CD14-positive monocyte (primary cell): ENCODE data around the gene GIPR. TPM values are rescaled to one million over a fixed set of nuclear protein-coding genes. Genes with fewer than 3 reads are reported as not detected.

Source experiments
- DNase-seq, 3 donors: peaks; one replicate each; pipeline ENCODE4 v3.0.0-alpha.2; 2011 to 2022
- H2AFZ ChIP-seq: 2 replicates; pipeline ENCODE4 v1.6.0; 2012; ENCODE audit warnings: mild to moderate bottlenecking, low read depth, low read length, inconsistent platforms; ENCODE audit not compliant: insufficient read depth, poor library complexity, severe bottlenecking
- H3K27ac ChIP-seq, 2 donors: 1 replicate in 1 of 2; 2 replicates in 1 of 2; pipeline ENCODE4 v1.5.1; 2012 to 2013; ENCODE audit warnings: low read length in 2 of 2, control low read depth in 1 of 2, inconsistent platforms in 1 of 2, low read depth in 1 of 2, mild to moderate bottlenecking in 1 of 2
- H3K27me3 ChIP-seq, 2 donors: one replicate each; pipeline versions ENCODE4 v1.6.0 to v1.6.1; 2011 to 2013; ENCODE audit warnings: low read length in 2 of 2; ENCODE audit not compliant: control insufficient read depth in 2 of 2, insufficient read depth in 2 of 2
- H3K36me3 ChIP-seq, 2 donors: replicated peaks in 1 of 2; 1 replicate in 1 of 2; 2 replicates in 1 of 2; pipeline versions ENCODE4 v1.5.1 to v1.6.1; 2012 to 2013; ENCODE audit warnings: low read length in 2 of 2, control low read depth in 1 of 2, inconsistent platforms in 1 of 2, mild to moderate bottlenecking in 1 of 2; ENCODE audit not compliant: insufficient read depth in 2 of 2, control insufficient read depth in 1 of 2
- H3K4me1 ChIP-seq, 2 donors: 1 replicate in 1 of 2; 2 replicates in 1 of 2; pipeline versions ENCODE4 v1.5.1 to v1.6.1; 2012 to 2013; ENCODE audit warnings: low read length in 2 of 2, control low read depth in 1 of 2, inconsistent platforms in 1 of 2, mild to moderate bottlenecking in 1 of 2, moderate library complexity in 1 of 2; ENCODE audit not compliant: insufficient read depth in 2 of 2, control insufficient read depth in 1 of 2
- H3K4me2 ChIP-seq: replicated peaks from 2 replicates; pipeline ENCODE3; 2012; ENCODE audit warnings: low read length, moderate library complexity, mild to moderate bottlenecking; ENCODE audit not compliant: poor library complexity, severe bottlenecking; ENCODE audit errors: extremely low read depth
- H3K4me3 ChIP-seq, 3 experiments: fragments of 200-600 bp in 1 of 3; sonication (generic) in 1 of 3; replicated peaks in 1 of 3; 1 replicate in 2 of 3; 2 replicates in 1 of 3; pipeline ENCODE4 v1.5.1; 2011 to 2013; ENCODE audit warnings: low read length in 3 of 3, mild to moderate bottlenecking in 3 of 3, control low read depth in 2 of 3, low read depth in 2 of 3, inconsistent platforms in 1 of 3, moderate library complexity in 1 of 3
- H3K79me2 ChIP-seq: 2 replicates; pipeline ENCODE4 v1.6.0; 2012; ENCODE audit warnings: mild to moderate bottlenecking, control low read depth, inconsistent platforms, low read length, moderate library complexity; ENCODE audit not compliant: insufficient read depth
- H3K9ac ChIP-seq: 2 replicates; pipeline ENCODE4 v1.6.0; 2017; ENCODE audit warnings: low read length, mild to moderate bottlenecking; ENCODE audit not compliant: insufficient read depth, poor library complexity, severe bottlenecking
- H3K9me3 ChIP-seq, 2 donors: replicated peaks in 1 of 2; 1 replicate in 1 of 2; 2 replicates in 1 of 2; pipeline versions ENCODE4 v1.5.1 to v1.6.1; 2012 to 2013; ENCODE audit warnings: low read length in 2 of 2, control low read depth in 1 of 2; ENCODE audit not compliant: control insufficient read depth in 1 of 2, insufficient read depth in 1 of 2
- H4K20me1 ChIP-seq: 2 replicates; pipeline ENCODE4 v1.6.0; 2012; ENCODE audit warnings: mild to moderate bottlenecking, low read length, control low read depth, moderate library complexity; ENCODE audit not compliant: insufficient read depth
- H3K27ac Mint-ChIP-seq, 7 donors: one replicate each; pipeline ENCODE4 v1.8.0; 2020; ENCODE audit warnings: mild to moderate bottlenecking in 7 of 7, mixed read lengths in 7 of 7, moderate library complexity in 6 of 7, inconsistent platforms in 2 of 7
- H3K27me3 Mint-ChIP-seq, 3 donors: one replicate each; pipeline ENCODE4 v1.8.0; 2021 to 2022; ENCODE audit warnings: low read depth in 3 of 3, mild to moderate bottlenecking in 3 of 3, mixed read lengths in 3 of 3, moderate library complexity in 3 of 3, inconsistent platforms in 1 of 3
- H3K36me3 Mint-ChIP-seq, 2 donors: one replicate each; pipeline ENCODE4 v1.8.0; 2020; ENCODE audit warnings: mixed read lengths in 2 of 2, inconsistent platforms in 1 of 2, mild to moderate bottlenecking in 1 of 2
- H3K4me1 Mint-ChIP-seq: one replicate; pipeline ENCODE4 v1.8.0; 2020; ENCODE audit warnings: mild to moderate bottlenecking, mixed read lengths
- H3K4me3 Mint-ChIP-seq, 2 donors: one replicate each; pipeline ENCODE4 v1.8.0; 2020; ENCODE audit warnings: mild to moderate bottlenecking in 2 of 2, mixed read lengths in 2 of 2, moderate library complexity in 1 of 2
- H3K9me3 Mint-ChIP-seq, 7 donors: one replicate each; pipeline ENCODE4 v1.8.0; 2020 to 2022; ENCODE audit warnings: mixed read lengths in 7 of 7, mild to moderate bottlenecking in 6 of 7, moderate library complexity in 6 of 7, inconsistent platforms in 2 of 7
- CTCF ChIP-seq: fragments of 200-600 bp; IDR thresholded peaks from one replicate; pipeline ENCODE4 v1.8.0; 2022; ENCODE audit warnings: antibody characterized with exemption, mild to moderate bottlenecking
- WGBS: methylation state at CpG from one replicate; pipeline ENCODE4 v1.1.5; 2013; ENCODE audit warnings: missing lambda C conversion rate; ENCODE audit not compliant: insufficient coverage; 5-methylcytosine and 5-hydroxymethylcytosine counted together
- intact Hi-C, 2 donors: fragments of 100-400 bp; cut with micrococcal nuclease; formaldehyde crosslinking; loops; one replicate each; pipeline versions ENCODE4 v1.15.0 to v1.15.1; 2023
- polyA plus RNA-seq, 3 donors: library from polyadenylated mRNA; depleted of rRNA in 1 of 3; unstranded in 2 of 3; stranded (reverse) in 1 of 3; fragments of 300-500 nt in 2 of 3; fragments of >200 nt in 1 of 3; fragmentation: Illumina TruSeq in 2 of 3; gene quantifications; 1 replicate in 2 of 3; 2 replicates in 1 of 3; pipeline ENCODE4 v1.2.3, GENCODE V29; 2012 to 2021

Gene GIPR
- polyA plus RNA-seq, 3 donors = not detected

GRCh38 chr19:45677351-45678230 lies 9.6 kb downstream of the GIPR start:
- no peak overlapping the region for H2AFZ ChIP-seq
- Mint-ChIP-seq H3K36me3 (peaks cover 0 to 2% of the 10 kb centered on the region in 2 donors), H3K4me1 (peaks cover 33% of the 10 kb centered on the region), H3K27me3 (peaks cover 42 to 83% (median 61%) of the 10 kb centered on the region in 3 donors), H3K9me3 (peaks cover 0 to 7% (median 0%) of the 10 kb centered on the region in 7 donors), H3K27ac (peak overlapping the region in 3 of 7 donors; percentile 9 to 53 (median 50)), H3K4me3 (peak overlapping the region; percentile 48 to 79)
- no peaks in the 10 kb centered on the region for H4K20me1 ChIP-seq
- intact Hi-C loops = loop anchor here in 1 of 2 donors (5.0 kb wide), 1 partner anchor 35 kb away; no protein-coding TSS in a partner anchor
- DNase-seq = peak; percentile 38 to 49 (median 42)
- TF ChIP-seq CTCF = peak; percentile 48
- no peak overlapping the region for H3K27ac ChIP-seq
- peaks cover 13 to 55% of the 10 kb centered on the region in 2 donors for H3K27me3 ChIP-seq
- H3K9me3 ChIP-seq = no peaks in the 10 kb centered on the region
- no peaks in the 10 kb centered on the region for H3K79me2 ChIP-seq
- no peak overlapping the region for H3K9ac ChIP-seq
- H3K36me3 ChIP-seq = no peaks in the 10 kb centered on the region
- peaks cover 37% of the 10 kb centered on the region in 2 donors for H3K4me1 ChIP-seq
- WGBS = 1% methylated on average over 34 of the region's 49 CpGs
- peak overlapping the region in 1 of 3 experiments; percentile 42 for H3K4me3 ChIP-seq
- H3K4me2 ChIP-seq = peak overlapping the region; percentile 58

GRCh38 chr19:45681391-45682015 lies 13.5 kb downstream of the GIPR start:
- Histone ChIP-seq H3K9me3 (no peaks in the 10 kb centered on the region), H4K20me1 (no peaks in the 10 kb centered on the region), H3K27ac (no peak overlapping the region), H3K4me3 (peak overlapping the region in 2 of 3 experiments; percentile 16 to 62), H3K27me3 (peaks cover 13 to 31% of the 10 kb centered on the region in 2 donors), H3K79me2 (no peaks in the 10 kb centered on the region), H3K9ac (peak overlapping the region; percentile 21), H3K36me3 (peaks cover 8 to 26% of the 10 kb centered on the region in 2 donors), H3K4me1 (peaks cover 26 to 27% of the 10 kb centered on the region in 2 donors), H2AFZ (peak overlapping the region; percentile 83), H3K4me2 (peak overlapping the region; percentile 71)
- Mint-ChIP-seq H3K27ac (peak overlapping the region in 3 of 7 donors; percentile 50 to 87 (median 59)), H3K4me1 (peaks cover 27% of the 10 kb centered on the region), H3K4me3 (peak overlapping the region; percentile 76 to 93), H3K36me3 (peaks cover 32 to 33% of the 10 kb centered on the region in 2 donors), H3K9me3 (peaks cover 0 to 6% (median 0%) of the 10 kb centered on the region in 7 donors), H3K27me3 (peaks cover 39 to 46% (median 40%) of the 10 kb centered on the region in 3 donors)
- peak; percentile 77 to 83 (median 82) for DNase-seq
- intact Hi-C loops = loop anchor here (2.0 to 10.0 kb wide), 4 partner anchors 74 to 187 kb away; partner anchors contain the start of genes PPM1N (in 1 of the 2) and RTN2 (in 1 of the 2)
- TF ChIP-seq CTCF = peak; percentile 99
- 1% methylated on average over 46 of the region's 51 CpGs for WGBS
